Amniotic stem cell (primary cell): ENCODE data around the gene SLC38A5.
"Not testable (repeated sequence)": the region's sequence is repeated elsewhere in the genome, so short reads cannot be mapped to it uniquely, and the experiment has no call there.

Experiments used
- DNase-seq: peaks from one replicate; lab custom pipeline; 2025; lab: John Stamatoyannopoulos, UW

SLC38A5 gene

GRCh38 chrX:48470110-48470832 is at the start of gene SLC38A5:
SLC38A5 (minus strand) TSS chrX:48470260; CDS start chrX:48467924, 2,336 bp downstream.
- DNase-seq, result no peak

- not testable (repeated sequence) for DNase-seq
Observed at GRCh38 chrX:48519481-48519880, 49.4 kb upstream of the SLC38A5 start.

- no peak for DNase-seq
Observed at GRCh38 chrX:48516987-48517386, 46.9 kb upstream of the SLC38A5 start.

DNA sequence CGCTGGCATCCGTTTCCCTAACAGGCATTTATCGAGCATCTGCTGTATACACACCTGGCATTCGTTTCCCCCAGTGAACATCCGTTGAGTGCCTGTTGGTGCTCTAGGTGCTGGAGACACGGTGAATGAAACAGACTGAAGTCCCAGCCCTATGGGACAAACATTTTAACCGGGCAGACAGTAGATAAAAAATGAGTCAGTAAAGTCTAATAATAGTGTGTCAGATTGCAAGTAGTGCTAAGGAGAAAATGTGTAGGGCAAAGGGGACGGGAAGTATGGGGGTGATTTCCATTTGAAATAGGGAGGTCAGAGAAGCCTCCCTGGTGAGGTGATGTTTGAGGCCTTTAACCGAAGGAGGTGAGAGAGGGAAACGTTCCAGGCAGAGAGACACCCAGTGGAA is 46.2 kb upstream of the SLC38A5 start:
- DNase-seq, result no peak

GRCh38 chrX:48515842-48516241 is 45.8 kb upstream of the SLC38A5 start:
- no peak for DNase-seq

DNA sequence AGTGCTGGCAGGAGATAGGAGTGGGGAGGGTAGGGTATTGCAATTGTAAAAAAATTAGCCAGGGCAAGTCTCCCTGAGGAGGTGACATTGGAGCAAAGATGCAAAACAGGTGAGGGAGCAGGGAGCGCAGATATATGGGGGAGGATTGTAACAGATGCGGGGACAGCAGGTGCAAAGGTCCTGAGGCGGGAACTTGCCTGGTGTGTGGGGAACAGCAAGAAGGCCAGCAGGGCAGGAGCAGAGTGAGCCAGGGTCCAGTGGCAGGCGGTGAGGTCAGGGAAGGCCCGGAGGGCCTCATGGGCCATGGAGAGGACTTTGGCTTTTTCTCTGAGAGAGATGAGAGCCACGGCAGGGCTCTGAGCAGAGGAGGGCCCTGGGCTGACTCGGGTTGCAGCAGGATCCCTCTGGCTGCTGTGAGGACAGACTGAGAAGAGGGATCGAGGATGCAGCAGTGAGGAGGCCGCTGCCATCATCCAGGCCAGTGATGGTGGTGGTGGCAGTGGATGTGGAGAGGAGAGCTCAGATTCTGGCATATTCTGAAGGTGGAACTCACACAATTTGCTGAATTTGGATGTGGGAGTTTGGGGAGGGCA is 44.9 kb upstream of the SLC38A5 start:
- no peak for DNase-seq

GRCh38 chrX:48514126-48514806 is 44.2 kb upstream of the SLC38A5 start:
- DNase-seq, result no peak

DNA sequence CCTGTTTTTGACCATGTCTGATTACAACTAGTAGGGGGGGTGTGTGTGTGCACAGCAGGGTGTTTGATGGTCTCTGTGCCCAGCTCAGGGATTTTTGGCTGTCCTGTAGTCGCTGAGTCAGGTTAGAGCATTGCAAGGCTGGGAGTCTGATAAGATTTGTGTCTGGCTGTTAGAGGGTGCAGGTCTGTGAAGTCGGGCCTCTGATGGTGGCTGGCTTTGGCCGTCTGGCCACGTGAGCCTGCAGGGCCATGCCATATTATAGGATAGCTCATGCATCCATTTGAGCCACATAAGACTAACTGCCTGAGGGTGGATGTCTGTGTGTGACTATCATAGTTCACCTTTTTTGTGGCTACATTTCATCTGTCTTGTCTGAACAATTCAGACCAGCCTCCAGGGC is 43.6 kb upstream of the SLC38A5 start:
- DNase-seq, result no peak

- no peak for DNase-seq
Observed at GRCh38 chrX:48512371-48512935, 42.4 kb upstream of the SLC38A5 start.

- no peak for DNase-seq
Observed at GRCh38 chrX:48511560-48511959, 41.5 kb upstream of the SLC38A5 start.

DNA sequence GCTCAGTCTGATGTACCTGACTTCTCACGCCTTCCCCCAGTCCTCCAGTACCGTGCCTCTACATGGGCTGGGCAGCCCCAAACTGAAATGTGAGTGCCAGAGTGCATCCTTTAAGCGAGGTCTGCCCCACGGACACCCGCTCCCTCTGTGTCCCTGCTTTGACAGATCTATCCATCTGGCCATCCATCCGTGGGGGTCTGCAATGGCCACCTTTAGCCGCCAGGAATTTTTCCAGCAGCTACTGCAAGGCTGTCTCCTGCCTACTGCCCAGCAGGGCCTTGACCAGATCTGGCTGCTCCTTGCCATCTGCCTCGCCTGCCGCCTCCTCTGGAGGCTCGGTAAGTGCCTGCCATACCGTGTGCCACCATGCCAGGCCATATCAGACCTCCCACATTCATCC is 39.6 kb upstream of the SLC38A5 start:
- DNase-seq, result no peak

DNA sequence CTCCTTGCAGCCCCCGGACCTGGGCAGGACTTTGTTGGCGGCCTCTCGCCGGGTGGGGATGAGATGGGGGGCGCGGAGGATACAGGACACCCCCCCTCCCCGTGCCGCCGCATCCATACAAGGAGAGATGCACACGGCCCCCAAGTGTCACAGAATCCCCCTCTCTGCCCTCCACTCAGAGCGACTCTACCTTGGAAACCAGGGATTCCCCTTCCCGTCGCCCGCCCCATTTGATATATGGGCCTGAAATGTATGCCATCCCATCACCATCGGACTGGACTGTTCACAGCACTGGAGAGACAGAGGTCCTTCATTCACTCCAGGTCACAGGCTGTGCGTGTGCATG is 39.2 kb upstream of the SLC38A5 start:
- DNase-seq, result no peak

DNA sequence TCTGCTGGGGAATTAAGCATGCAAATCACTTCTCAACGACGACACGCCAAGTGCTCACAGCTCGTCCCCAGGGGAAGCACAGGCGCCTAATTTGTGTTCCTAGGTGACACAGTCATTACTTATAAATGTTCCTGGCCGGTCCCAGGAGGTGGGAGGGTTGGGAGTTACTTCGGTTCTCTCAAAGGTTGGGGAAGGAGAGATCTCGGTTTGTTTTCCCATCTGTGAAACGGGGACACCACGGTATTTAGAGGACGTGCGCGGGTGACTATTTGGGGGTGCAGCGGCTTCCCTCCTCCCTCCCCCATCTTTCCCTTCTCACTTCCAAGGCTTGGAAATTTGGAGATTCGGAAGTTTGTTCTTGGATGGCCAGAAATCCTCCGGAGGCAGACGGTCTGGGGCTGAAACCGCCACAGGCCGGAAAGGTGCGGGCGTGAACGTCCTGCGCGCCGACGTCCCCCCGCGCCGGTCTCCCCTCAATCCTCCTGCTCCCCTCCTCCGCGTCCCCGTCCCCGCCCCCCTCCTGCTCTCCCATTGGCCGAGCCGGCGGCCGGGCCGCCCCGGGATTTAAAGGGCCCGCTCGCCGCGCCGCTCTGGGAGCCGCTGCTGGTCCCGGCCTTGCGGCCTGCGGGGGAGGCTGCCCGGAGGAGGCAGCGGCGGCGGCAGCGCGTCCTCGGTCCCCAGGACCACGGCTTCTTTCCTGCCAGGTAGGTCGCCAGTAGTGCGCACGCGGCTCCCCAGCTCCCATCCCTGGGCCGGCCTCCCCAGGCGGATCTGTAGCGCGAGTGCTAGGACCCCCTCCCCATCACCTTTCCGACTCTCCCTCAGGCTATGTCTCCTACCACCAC is 38.6 kb upstream of the SLC38A5 start, which contains the start of gene PORCN:
Gene PORCN (plus strand): TSS at position 593 of the 845 bp plus-strand sequence. CDS start 829 bp downstream, outside the sequence.
- peak; percentile 2 for DNase-seq

DNA sequence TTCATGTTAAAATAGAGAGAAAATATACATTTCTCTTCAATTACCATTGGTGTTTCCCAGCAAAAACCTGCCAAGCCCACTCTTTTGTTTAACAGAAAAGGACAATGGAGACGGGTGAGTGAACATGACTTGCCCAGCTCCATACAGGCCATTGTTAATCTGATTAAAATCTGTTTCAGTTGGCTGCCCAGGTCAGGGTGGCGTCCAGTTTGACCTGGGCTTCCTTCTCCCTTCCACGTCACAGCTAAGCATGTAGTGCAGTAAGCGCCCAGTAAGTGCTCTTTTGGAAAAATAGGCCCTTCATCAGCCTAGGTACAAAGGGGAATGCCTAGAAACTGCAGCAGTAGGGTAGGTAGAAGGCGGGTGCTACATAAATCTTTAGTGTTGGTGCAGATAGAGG is 37.2 kb upstream of the SLC38A5 start:
- no peak for DNase-seq

DNA sequence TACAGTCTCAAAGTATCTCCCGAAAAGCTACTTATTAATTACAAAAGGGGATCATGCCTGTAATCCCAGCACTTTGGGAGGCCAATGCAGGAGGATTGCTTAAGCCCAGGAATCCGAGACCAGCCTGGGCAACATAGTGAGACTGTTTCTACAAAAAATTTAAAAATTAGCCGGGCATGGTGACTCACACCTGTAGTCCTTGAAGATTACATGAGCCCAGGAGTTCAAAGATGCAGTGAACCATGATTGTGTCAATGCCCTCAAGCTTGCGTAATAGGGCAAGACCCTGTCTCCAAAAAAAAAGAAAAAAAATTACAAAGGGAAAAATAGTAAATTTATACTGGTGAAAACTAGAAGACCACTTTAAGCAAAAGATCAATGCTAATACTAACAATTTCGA is 35.4 kb upstream of the SLC38A5 start:
- no peak for DNase-seq

GRCh38 chrX:48504261-48504660 is 34.2 kb upstream of the SLC38A5 start:
- DNase-seq, result no peak

DNA sequence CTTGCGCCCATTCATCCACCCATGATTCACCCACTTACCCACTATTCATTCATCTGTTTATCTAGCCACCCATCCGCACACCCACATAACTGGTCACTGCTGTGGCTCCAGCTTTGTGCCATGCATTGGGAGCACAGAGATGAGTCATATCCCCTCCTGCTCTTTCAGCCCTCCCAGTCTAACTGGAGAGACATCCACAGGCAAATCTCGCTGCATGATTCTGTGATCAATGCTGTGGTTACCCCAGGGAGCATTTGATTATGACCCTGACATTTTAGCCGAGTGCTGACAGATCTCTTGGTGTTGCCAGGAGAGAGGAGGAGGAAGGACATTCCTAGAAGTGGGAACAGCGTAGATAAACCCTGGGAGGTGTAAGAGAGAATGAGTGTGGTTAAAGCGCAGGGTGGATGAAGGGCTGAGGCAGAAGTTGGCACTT is 28.3 kb upstream of the SLC38A5 start:
- peak; percentile 8 for DNase-seq

GRCh38 chrX:48497871-48498270 is 27.8 kb upstream of the SLC38A5 start:
- no peak for DNase-seq

DNA sequence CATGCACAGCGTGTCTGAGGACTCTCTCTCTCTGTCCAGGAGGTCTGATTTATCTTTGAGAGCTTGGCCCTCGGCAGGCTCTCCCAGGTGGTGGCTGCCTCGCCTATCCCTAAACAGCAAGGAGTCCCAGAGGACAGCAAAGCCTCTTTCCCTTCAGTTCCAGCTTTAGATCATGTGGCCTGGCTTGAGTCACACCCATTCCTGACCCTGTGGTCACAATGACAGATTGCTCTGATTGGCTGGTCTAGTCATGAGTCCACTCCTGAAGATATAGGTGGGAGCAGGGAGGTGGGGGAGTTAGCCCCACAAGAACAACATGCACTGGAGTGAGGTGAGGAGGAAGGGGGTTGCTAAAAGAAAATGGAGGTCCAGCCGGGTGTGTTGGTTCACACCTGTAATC is 26.6 kb upstream of the SLC38A5 start:
- DNase-seq, result no peak

GRCh38 chrX:48493890-48494364 is 23.9 kb upstream of the SLC38A5 start:
- DNase-seq, result no peak

DNA sequence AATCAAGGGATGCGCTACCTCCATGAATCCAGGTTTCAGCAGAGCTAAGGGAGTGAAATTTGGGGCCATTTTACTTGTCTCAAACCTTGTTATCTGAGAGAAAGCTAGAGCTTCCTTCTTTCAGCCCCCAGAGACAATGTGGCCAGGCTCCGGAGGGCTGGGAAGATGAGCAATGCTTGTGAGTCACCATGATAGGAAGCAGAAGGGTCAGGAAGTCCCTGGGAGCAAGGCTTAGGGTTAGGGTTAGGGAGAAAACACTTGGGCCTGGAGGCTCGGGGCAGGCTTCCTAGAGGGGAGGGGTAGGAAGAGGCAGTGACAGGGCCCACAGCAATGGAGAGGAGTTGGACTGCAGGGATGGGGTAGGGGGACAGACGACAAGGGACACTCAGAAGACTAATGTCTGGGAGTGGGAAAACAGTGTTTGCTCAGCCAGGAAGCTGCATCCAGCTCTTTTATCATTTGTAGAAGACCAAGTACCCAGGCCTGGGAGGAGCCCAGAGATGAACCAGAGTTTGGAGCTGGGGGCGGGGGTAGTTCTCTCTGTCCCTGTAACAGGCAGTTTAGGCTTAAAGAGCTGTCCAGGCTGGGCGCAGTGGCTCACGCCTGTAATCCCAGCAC is 22.3 kb upstream of the SLC38A5 start:
- DNase-seq, result no peak
